Lung (tissue), 12 donors: ENCODE data around the gene MPC1. TPM values are rescaled to one million over a fixed set of nuclear protein-coding genes. Genes with fewer than 3 reads are reported as not detected.
"Not testable (repeated sequence)": the region's sequence is repeated elsewhere in the genome, so short reads cannot be mapped to it uniquely, and the experiment has no call there.

Source experiments
- ATAC-seq: fragments of 200-7000 bp; cut with Tn5 transposase; one replicate; pipeline ENCODE4 v1.9.1; 2020; ENCODE audit warnings: moderate number of reproducible peaks; ENCODE audit not compliant: insufficient read depth, low FRiP score
- DNase-seq, 3 donors: peaks; one replicate each; pipeline ENCODE4 v3.0.0-alpha.2; 2013 to 2017
- H3K27ac ChIP-seq, 2 donors: one replicate each; pipeline ENCODE4 v1.5.1; 2013; ENCODE audit warnings: mild to moderate bottlenecking in 2 of 2, moderate library complexity in 2 of 2, control low read depth in 1 of 2, inconsistent platforms in 1 of 2, low read depth in 1 of 2, low read length in 1 of 2
- H3K27me3 ChIP-seq, 3 donors: one replicate each; pipeline ENCODE4 v1.5.1; 2013; ENCODE audit warnings: low read length in 2 of 3; ENCODE audit not compliant: control insufficient read depth in 3 of 3, insufficient read depth in 3 of 3
- H3K36me3 ChIP-seq, 4 donors: one replicate each; pipeline ENCODE4 v1.5.1; 2013; ENCODE audit warnings: low read length in 4 of 4, mild to moderate bottlenecking in 1 of 4, moderate library complexity in 1 of 4; ENCODE audit not compliant: control insufficient read depth in 4 of 4, insufficient read depth in 4 of 4
- H3K4me1 ChIP-seq, 5 donors: one replicate each; pipeline ENCODE4 v1.5.1; 2013; ENCODE audit warnings: low read length in 5 of 5, mild to moderate bottlenecking in 2 of 5, moderate library complexity in 1 of 5; ENCODE audit not compliant: control insufficient read depth in 5 of 5, insufficient read depth in 5 of 5
- H3K4me3 ChIP-seq: one replicate; pipeline ENCODE4 v1.5.1; 2013; ENCODE audit warnings: mild to moderate bottlenecking, control low read depth, moderate library complexity
- H3K9ac ChIP-seq, 2 donors: one replicate each; pipeline ENCODE4 v1.5.1; 2013; ENCODE audit warnings: low read length in 2 of 2, control low read depth in 1 of 2; ENCODE audit not compliant: insufficient read depth in 1 of 2
- H3K9me3 ChIP-seq, 4 donors: one replicate each; pipeline ENCODE4 v1.5.1; 2013; ENCODE audit warnings: low read length in 3 of 4, mild to moderate bottlenecking in 1 of 4, moderate library complexity in 1 of 4; ENCODE audit not compliant: control insufficient read depth in 4 of 4, insufficient read depth in 3 of 4
- WGBS, 2 donors: extraction: QIAGEN DNeasy Blood & Tissue Kit; methylation state at CpG; one replicate each; pipeline ENCODE4 v1.1.7; 2013; 5-methylcytosine and 5-hydroxymethylcytosine counted together
- polyA plus RNA-seq, 2 donors: library from polyadenylated mRNA; stranded (reverse); fragments of 200-250 nt; gene quantifications; one replicate each; pipeline ENCODE4 v1.2.1, GENCODE V29; 2013
- total RNA-seq, 2 donors: library from RNA; depleted of rRNA in 1 of 2; stranded (reverse); fragments of >200 nt in 1 of 2; gene quantifications; one replicate each; pipeline ENCODE4 v1.2.1, GENCODE V29; 2014 to 2021
- TF ChIP-seq, protein P1 (sequence below): IDR thresholded peaks from 2 replicates; pipeline ENCODE4 v1.5.1; 2012; ENCODE audit warnings: mild to moderate bottlenecking; ENCODE audit errors: control extremely low read depth, extremely low read depth
- donor health status: control.
- donor health status: control.
- donor health status: Bipolar disorder and iron deficiency.
- donor health status: healthy.
- donor health status: DM: yes; HTN: yes; CAD: no.

The MPC1 gene
- total and polyA plus RNA-seq, 4 donors = 30.1 to 103 (median 56.6) TPM

DNA sequence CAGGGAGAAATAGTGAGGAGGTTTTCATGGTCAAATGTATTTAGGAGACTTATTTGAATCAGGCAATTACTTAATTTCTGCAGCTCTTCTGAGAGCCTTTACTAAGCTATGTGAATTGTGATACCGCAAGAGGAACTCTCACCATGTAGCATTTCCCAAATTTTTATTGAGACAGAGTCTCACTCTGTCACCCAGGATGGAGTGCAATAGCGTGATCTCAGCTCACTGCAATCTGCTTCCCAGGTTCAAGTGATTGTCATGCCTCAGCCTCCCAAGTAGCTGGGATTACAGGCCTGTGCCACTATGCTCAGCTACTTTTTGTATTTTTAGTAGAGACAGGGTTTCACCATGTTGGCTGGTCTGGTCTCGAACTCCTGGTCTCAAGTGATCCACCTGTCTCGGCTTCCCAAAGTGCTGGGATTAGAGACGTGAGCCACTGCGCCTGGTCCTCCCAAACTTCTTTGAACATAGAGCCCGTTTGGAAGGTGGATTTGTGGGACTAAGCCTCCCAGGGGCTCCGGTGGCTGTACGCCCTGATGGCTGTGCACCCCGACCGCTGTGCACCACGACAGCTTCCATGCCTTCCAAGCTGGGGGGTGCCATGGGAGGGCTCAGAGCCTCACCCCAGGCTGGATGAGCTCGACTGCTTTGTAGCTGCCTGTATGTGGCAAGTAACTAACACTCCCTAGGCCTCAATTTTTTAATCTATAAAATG is 5.7 kb upstream of the MPC1 start:
- Histone ChIP-seq H3K9me3 (no peaks in the 10 kb centered on the region), H3K27me3 (no peaks in the 10 kb centered on the region), H3K4me3 (no peak overlapping the region), H3K27ac (peak overlapping the region in 1 of 2 donors; percentile 49), H3K9ac (no peak overlapping the region), H3K36me3 (no peaks in the 10 kb centered on the region), H3K4me1 (peaks cover 0 to 3% (median 0%) of the 10 kb centered on the region in 5 donors)
- ATAC-seq (no peak), DNase-seq (no peak)
- TF ChIP-seq, protein P1, sequence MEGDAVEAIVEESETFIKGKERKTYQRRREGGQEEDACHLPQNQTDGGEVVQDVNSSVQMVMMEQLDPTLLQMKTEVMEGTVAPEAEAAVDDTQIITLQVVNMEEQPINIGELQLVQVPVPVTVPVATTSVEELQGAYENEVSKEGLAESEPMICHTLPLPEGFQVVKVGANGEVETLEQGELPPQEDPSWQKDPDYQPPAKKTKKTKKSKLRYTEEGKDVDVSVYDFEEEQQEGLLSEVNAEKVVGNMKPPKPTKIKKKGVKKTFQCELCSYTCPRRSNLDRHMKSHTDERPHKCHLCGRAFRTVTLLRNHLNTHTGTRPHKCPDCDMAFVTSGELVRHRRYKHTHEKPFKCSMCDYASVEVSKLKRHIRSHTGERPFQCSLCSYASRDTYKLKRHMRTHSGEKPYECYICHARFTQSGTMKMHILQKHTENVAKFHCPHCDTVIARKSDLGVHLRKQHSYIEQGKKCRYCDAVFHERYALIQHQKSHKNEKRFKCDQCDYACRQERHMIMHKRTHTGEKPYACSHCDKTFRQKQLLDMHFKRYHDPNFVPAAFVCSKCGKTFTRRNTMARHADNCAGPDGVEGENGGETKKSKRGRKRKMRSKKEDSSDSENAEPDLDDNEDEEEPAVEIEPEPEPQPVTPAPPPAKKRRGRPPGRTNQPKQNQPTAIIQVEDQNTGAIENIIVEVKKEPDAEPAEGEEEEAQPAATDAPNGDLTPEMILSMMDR = no peak
- 81 to 89% methylated on average over 13 of the region's 13 CpGs for WGBS, 2 donors

DNA sequence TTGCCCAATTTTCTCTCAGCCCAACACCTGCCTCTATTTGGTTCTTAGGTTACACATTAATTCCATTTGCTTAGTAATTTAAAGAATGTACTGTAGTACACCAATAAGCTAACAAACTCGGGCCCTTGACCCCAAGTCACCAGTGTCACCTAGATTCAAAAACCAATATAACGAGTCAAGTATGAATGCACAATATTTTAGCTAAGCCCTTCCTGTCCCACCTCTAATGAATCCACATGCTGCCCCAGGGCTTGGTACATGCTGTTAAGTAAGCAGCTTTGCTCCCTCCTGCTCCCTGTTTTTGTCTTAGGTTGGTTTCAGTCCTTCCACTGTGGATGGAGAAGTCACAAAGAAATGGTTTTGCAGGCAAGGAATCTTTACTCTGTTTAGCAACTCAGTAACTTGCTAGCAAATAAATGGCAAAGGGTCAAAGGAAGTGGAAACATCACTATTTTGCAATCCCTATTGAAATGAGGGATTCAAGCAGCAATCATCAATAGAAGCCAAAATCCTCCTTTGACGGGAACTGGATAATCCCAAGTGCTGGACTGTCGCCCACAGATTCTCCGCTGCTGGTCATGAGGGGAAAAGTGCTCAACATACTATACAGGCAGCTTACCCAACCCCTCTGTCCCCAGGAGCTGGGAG is 5.0 kb upstream of the MPC1 start:
- TF ChIP-seq, protein P1 = no peak
- ATAC-seq = no peak

DNA sequence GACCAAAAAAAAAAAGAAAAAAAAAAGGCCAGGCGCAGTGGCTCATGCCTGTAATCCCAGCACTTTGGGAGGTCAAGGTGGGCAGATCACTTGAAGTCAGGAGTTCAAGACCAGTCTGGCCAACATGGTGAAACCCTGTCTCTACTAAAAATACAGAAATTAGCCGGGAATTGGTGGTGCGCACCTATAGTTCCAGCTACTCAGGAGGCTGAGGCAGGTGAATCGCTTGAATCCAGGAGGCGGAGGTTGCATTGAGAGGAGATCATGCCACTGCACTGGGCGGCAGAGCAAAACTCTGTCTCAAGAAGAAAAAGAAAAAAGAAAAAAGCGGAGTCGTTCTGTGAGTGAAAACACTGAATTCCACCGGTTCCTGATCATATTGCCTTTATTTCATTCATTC is 4.4 kb upstream of the MPC1 start:
- H3K27me3 ChIP-seq, ATAC-seq, H3K4me1 ChIP-seq, H3K9me3 ChIP-seq, DNase-seq, H3K4me3 ChIP-seq, H3K9ac ChIP-seq, H3K36me3 ChIP-seq, H3K27ac ChIP-seq: not testable (repeated sequence)
- WGBS, 2 donors = 86 to 92% methylated on average over 9 of the region's 9 CpGs

More for the DNA sequence above, 5.0 kb upstream of the MPC1 start:
- no peak overlapping the region for H3K4me3 ChIP-seq
- DNase-seq = peak in 2 of 3 donors; percentile 47 to 53
- H3K27me3 ChIP-seq = no peaks in the 10 kb centered on the region
- WGBS, 2 donors = 61 to 74% methylated on average over 5 of the region's 5 CpGs
- H3K4me1 ChIP-seq = peaks cover 0 to 3% (median 0%) of the 10 kb centered on the region in 5 donors
- no peak overlapping the region for H3K9ac ChIP-seq
- H3K9me3 ChIP-seq = no peaks in the 10 kb centered on the region
- no peaks in the 10 kb centered on the region for H3K36me3 ChIP-seq
- H3K27ac ChIP-seq = no peak overlapping the region

DNA sequence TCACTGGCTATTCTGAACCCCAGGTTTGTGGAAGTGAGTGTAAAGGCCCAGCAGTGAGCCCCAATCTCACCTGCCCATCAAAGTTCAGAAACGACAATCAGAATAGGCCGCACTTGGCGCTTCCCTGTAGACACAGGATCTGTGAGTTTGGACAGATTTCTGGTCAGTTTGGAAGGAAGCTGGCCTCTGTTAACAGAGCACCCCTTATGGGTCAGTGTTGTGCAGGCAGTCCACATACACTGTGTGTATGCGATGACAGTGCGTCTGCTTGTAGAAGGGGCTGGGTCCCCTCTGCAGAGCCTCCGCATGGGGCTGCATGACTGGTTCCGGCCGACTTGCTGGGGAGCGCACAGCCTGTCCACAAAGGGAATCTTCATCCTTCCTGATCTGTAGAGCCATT is 3.4 kb upstream of the MPC1 start:
- ATAC-seq (no peak), DNase-seq (no peak)
- TF ChIP-seq, protein P1 = no peak
- Histone ChIP-seq H3K36me3 (no peaks in the 10 kb centered on the region), H3K9me3 (no peaks in the 10 kb centered on the region), H3K27ac (no peak overlapping the region), H3K4me3 (no peak overlapping the region), H3K9ac (no peak overlapping the region), H3K4me1 (peaks cover 0 to 7% (median 0%) of the 10 kb centered on the region in 5 donors), H3K27me3 (no peaks in the 10 kb centered on the region)
- 96 to 97% methylated on average over 9 of the region's 9 CpGs for WGBS, 2 donors

DNA sequence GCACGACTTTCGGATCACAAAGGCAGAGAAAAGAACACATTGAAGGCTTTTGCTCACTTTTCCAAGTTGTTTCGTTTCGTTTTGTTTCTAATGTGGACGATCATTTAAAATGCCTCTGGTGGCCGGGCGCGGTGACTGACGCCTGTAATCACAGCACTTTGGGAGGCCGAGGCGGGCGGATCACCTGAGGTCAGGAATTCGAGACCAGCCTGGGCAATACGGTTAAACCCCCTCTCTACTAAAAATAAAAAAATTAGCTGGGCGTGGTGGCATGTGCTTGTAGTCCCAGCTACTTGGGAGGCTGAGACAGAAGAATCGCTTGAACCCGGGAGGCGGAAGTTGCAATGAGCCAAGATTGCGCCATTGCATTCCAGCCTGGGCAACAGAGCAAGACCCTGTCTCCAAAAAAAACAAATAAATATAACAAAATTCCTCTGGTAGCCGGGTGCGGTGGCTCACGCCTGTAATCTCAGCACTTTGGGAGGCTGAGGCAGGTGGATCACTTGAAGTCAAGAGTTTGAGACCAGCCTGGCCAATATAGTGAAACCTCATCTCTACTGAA is 1.1 kb upstream of the MPC1 start:
- peak overlapping the region; percentile 93 to 99 for H3K27ac ChIP-seq
- ATAC-seq = not testable (repeated sequence)

More for the DNA sequence above, 1.1 kb upstream of the MPC1 start:
- WGBS, 2 donors = 10 to 15% methylated on average over 22 of the region's 22 CpGs
- Histone ChIP-seq H3K4me3 (peak overlapping the region; percentile 88), H3K9ac (peak overlapping the region; percentile 59 to 93)
- not testable (repeated sequence) for H3K27me3 ChIP-seq, H3K36me3 ChIP-seq, DNase-seq, H3K9me3 ChIP-seq, H3K4me1 ChIP-seq
